DND-41 (cell line): ENCODE results near the gene USP7.

ENCODE experiments used
- CTCF ChIP-seq: IDR thresholded peaks from 2 replicates; pipeline ENCODE4 v1.5.1; 2012; ENCODE audit warnings: borderline replicate concordance, low read length, moderate library complexity, mild to moderate bottlenecking; ENCODE audit not compliant: poor library complexity, severe bottlenecking; ENCODE audit errors: extremely low read depth
- EZH2 ChIP-seq: IDR thresholded peaks from 3 replicates; pipeline ENCODE4 v1.6.1; 2012; ENCODE audit warnings: borderline replicate concordance, low read depth, mild to moderate bottlenecking, moderate library complexity, low read length, inconsistent platforms; ENCODE audit not compliant: severe bottlenecking

GRCh38 chr16:8975039-8975438 lies 11.3 kb upstream of the USP7 start:
- TF ChIP-seq CTCF (no peak), EZH2 (no peak)
